K562 treated with DMSO at 1 percent for 12 hours (cell line): ENCODE measurements around the gene CUL4B. TPM values are rescaled to one million over a fixed set of nuclear protein-coding genes. Genes with fewer than 3 reads are reported as not detected.

Source experiments
- total RNA-seq: library from RNA; unstranded; fragments of 300-600 nt; gene quantifications from 2 replicates; pipeline ENCODE4 v1.2.3, GENCODE V29; 2022; ENCODE audit not compliant: insufficient read depth

The CUL4B gene
- 10.9 and 33.8 TPM in 2 replicates for total RNA-seq

DNA sequence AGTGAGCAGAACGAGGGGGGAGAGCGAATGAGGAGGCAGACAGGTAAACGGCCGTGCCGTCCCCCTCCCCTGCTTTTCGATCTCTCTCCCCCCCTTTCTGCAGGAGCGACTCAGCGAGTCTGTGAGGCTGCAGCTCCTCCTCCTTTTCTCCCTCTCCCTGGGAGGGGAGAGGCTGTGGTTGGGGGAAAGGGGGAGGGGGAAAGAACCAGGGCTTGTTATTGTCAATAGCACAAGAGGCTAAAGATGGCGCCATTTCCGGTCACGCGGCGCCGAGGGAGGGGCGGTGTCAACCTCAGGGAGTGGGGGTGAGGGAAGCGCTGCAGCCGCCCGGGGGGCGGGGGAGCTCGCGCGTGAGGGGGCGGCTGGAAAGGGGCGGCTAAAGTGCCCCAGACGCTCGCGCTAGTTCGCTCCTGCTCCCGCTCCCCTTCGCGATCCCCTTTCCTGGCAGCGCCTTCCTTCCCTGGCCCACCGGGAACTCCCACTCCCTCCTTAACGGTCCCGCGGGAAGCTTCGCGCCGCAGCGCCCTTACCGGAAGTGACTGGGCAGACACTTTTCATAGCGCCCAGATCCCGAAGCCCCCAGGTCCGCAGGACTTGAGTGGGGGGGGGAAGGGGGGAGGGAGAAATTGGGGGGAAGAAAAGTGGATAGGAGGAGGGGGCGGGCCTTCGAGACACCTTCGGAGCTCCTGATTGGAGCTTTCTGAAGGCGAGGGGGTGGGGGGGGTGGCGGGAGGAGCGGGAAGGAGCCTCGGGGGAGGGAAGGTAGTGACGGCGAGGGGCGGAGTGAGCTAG lies at the start of gene CUL4B:
Gene CUL4B, minus strand, starts transcription at position 121 of the 792 bp plus-strand sequence. CDS start 324 bp downstream, outside the sequence.

DNA sequence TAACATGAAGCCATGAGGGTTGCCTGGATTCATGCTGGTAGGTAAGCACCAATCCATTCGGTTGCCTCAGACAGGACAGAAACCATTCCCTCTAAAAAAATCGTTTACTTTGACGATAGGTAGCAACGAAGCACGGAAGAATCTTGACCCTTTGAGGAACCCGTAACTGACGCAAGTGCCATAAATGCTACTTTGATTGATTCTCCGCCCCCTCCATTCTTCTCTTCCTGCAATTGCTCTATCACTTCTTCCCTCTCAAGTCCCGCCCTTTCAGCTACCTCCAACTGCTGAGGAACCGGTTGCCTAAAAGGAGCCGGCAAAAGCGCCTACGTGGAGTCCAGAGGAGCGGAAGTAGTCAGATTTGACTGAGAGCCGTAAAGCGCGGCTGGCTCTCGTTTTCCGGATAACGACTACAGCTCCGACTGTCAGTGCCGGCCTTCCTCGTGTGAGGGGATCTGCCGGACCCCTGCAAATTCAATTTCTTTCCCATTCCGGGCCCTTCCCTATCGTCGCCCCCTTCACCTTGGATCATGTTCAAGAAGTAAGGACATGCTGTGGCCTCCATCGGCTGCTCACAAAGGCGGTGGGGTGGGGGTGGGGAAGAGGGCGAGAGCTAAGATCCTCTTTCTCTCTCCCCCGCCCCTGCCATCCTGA lies 43.1 kb upstream of the CUL4B start, which contains the start of gene MCTS1:
Gene MCTS1, plus strand, starts transcription at position 395 of the 654 bp plus-strand sequence. Its CDS starts 136 bp downstream, at position 531.

Other genes starting within 250 kb of the CUL4B start
- not detected in 2 replicates for gene TMEM255A, start 249.5 kb downstream of the CUL4B start, total RNA-seq
- not detected in 2 replicates for gene ATP1B4, start 198.9 kb downstream of the CUL4B start, total RNA-seq
- 33.4 and 103 TPM in 2 replicates for gene LAMP2, start 91.7 kb downstream of the CUL4B start, total RNA-seq
- gene MCTS1, start 43.1 kb upstream of the CUL4B start, total RNA-seq = 53.9 and 60.4 TPM in 2 replicates
- gene C1GALT1C1, start 69.1 kb upstream of the CUL4B start, total RNA-seq = 15.4 and 21.4 TPM in 2 replicates